NCI-H128 (cell line): Measurements from ENCODE around the gene MMEL1.

Experiments
- DNase-seq: peaks from one replicate; lab custom pipeline; 2025; ENCODE audit not compliant: unreplicated experiment; lab: John Stamatoyannopoulos, UW

Gene MMEL1

DNA sequence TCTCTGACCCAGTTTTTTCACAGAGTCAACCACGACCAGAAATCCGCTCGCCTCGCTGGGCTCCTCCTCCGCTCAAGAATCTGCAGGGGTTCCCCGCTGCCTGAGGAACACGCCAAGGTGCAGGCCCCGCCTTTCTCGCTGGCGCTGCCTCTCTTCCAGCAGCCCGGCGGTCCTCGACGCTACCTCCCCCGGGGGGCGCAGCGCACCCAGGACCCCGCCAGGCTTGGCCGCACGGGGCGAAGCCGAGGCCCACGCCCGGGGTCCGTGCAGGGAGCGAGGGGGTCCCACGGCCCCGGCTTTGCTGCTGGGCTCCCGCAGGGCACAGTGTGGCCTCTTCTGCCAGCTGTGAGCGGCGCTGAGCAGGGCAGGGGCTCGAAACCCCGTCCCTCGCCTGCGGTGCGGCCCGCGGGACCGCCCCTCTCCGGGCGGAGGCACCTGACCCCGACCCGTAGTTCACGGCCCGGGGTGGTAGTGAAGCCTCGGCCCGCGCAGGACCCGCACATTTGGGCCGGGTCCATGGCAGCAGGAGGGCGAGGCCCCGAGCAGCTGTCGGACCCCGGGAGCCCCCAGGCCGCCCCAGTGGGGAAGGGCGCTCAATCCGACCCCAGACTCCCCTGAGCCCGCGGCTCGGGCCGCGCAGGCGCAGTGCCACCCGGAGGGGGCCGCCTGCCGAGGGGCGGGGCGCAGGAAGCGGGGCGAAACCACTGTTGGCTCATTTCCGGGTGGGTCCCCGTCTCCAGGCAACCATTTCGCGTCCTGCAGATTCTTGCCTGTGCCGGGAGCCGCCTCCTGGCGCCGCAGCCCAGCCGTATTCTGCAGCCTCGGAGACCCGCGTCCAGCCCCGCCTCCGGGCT, 10.0 kb upstream of the MMEL1 start:
- DNase-seq: peak; percentile 88

DNA sequence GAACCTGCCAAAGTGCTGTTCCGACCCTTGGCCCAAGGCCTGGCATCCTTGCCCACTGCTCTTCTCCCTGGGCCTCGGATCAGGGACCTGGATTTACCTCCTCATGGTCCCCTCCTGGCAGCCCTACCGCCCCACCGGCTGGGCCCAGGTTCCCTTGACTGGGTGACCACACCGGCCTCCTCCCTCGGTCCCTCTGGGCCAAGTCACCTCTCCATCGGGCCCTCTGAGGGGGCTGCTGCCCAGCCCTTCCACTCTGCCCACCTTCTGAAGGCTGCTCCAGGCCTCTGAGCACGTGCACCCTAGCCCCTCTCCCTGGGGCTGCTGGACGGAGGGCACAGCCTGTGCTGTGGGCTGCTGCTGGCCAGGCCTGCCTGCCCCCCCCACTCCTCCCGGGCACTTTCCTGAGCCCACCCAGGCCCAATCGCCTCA, 9.3 kb upstream of the MMEL1 start:
- no peak for DNase-seq

DNA sequence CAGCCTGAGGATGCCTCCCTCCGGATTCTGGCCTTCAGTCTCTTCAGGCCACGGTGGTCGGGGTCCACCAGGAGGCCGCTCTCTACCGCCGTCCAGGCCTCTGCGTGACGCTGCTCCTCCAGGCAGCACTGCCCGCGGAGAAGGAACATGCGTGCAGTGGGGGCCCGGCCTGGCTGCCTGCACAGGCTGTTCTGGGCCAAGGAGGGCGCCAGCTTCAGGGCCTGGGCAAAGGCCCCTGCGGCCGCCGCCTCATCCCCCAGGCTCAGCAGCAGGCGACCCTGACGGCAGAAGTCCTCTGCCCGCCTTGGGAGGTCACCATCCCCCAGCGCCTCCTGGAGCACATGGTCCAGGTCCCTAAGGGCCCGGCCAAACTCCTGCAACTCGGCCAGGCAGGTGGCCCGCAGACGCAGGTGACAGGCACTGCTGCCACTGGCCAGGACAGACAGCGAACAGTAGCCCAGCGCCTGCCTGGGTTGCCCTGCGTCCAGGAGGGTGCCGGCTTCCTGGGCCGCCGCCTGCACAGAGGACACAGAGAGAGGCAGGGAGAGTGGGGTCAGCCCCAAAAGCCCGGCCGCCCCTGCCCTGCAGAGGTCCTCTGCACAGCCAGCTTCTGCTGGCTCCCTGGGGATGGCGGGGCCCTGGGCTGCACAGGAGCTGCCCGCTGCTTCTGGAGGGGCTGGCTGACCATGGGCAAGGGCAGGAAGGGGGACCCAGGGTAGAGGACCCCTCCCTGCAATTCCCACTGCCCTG, 8.7 kb upstream of the MMEL1 start:
- no peak for DNase-seq

DNA sequence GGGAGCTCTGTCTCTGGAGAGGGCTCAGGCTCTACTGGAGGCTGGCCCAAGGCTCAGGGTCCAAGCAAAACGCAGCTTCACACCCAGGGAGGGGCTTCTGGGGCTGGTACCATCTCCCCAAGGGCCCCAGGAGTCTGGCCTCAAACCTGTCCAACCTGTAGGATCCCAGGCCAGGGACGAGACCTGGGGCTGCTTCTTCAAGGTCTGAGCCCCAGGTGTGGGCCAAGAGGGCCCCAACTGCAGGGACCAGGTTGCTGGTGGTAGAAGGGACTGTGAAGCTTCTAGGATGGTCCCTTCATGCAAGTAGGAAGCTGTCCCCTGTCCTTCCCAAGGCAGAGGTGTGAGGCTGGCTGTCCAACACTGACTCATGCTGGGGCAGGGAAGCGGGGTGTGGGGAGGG, 7.8 kb upstream of the MMEL1 start:
- no peak for DNase-seq

DNA sequence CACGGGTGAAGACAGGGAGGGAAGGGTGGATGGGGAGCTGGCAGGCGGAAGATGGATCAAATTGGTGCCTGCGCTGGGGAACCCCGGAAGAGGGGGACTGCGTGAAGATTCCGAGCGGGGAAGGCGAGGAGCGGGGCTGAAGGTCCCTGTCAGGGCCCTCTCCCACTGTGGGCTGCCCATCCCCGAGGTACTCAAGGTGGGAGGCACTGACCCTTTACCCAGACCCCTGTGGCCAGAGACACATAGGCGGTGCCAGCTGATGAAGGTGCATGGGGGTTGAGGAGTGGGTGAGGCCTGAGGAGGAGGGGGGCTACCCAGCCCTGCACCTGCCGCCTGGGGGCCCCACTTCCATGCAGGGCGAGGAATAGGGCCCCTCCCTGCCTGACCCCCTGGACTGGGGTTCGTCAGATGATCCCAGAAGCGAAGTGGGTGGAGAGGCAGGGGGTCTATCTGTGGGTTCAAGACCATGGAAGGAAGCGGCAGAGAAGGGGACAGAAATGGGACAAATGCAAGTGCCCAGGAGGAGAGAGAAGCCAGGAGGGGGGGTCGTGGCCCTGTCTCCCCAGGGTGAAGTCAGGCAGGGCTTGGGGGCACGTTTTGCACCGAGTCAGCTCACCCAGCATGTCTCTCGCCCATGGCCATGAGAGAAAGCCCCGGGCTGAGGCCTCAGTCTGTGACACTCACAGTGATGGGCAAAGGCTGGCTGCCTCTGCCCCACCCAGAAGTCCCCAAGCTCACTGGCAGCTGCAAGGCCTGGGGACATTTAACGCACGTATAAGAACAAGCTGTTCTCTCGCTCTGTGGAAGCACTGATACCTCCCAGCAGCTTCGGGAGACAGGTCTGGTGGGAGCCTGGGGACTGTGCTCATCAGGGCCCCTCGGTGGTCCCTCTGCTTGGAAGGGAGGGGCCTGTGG, 7.0 kb upstream of the MMEL1 start:
- DNase-seq: no peak

DNA sequence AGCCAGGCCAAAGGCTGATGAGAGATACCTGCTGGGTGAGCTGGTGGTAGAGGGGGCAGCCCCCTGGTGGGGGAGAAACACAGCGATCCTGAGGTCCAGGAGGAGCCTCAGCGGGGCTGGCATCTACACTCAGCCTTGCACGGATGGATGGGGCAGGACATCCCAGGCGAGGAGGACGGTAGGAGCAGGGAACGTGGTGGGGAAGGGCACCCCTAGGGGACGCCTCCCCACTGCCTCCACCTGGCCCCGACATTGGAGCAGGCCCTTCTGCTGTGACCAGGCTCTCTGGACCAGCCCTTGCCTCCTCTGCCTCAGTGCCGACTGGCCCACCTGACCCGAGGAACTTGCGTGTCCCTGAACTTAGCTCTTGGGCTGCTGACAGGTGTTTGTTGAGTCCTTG, 6.4 kb upstream of the MMEL1 start:
- no peak for DNase-seq

DNA sequence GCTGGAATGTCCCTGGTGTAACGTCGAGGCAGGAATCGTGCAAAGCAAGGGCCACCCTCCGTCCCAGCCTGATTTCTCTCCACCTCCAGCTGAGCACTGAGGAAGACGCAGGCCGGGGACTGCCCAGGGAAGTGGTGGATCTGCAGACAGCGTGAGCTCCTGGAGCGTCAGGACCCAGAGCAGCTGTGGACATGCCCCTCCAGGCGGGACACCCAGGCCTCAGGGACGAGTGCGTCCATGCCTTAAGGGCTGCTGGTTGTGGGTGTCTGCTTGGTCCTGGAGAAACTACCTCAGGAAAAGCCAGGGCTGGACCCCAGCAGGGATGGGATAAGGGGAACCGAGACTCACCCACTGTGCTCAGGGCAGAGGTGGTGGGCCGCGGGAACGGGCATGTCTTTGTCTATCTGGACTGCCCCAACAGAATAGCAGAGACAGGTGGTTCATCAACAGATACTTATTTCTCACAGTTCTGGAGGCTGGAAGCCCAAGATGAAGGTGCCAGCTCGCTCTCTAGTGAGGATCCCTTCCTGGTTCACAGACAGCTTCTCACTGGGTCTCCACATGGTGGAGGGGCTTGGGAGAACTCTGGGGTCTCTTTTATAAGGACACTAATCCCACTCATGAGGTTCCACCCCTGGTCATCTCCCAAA, 5.8 kb upstream of the MMEL1 start:
- DNase-seq: no peak

DNA sequence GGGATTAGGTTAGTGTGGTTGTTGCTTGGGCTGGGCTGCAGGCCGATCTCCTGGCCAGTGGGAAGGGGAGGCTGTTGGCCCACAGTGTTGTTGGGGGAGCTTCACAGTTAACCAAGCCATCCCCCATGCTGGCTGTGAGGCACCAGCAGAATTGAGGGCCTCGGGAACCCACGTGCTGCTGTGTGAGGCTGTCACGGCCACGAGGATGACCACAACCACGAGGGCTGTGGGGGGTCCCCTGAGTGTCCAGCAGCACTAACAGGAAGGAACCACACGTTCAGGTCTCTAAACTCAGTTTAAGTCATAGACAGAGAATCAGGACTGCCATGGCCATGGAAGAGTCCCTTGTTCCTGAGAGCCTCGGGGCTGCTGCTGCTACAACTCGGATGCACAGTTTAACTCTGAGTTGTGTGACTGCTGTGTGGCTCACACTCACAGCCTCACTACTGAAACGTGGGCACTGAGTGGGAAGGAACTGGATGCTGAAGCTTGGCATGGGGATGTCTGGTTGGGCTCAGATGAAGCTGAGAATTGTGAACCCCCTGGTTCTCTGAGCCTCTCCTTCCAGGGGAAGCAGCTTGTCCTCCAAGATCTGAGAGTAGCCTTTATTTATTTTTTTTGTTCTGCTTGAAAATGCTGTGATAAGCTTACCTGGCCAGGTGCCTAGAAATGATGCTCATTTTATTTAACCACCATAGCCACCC, 4.8 kb upstream of the MMEL1 start:
- no peak for DNase-seq

DNA sequence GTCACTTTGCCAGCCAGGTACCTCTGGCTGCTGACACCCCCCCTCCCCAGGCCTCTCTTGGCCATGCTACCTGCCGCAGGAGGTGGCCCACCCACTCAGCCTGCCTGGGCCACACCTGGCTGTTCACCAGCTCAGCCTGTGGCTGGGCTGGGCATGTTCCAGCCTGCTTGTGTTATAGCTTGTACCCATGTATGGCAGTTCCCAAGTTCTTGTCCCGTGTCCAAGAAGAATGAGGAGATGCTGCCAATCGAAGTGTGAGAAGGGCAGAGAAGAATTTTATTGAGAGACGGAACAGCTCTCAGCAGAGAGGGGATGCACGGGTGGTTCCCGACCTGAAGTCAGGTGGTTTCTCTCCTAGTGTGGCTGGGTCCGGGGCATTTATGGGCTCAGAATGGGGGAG, 3.9 kb upstream of the MMEL1 start:
- DNase-seq: no peak

DNA sequence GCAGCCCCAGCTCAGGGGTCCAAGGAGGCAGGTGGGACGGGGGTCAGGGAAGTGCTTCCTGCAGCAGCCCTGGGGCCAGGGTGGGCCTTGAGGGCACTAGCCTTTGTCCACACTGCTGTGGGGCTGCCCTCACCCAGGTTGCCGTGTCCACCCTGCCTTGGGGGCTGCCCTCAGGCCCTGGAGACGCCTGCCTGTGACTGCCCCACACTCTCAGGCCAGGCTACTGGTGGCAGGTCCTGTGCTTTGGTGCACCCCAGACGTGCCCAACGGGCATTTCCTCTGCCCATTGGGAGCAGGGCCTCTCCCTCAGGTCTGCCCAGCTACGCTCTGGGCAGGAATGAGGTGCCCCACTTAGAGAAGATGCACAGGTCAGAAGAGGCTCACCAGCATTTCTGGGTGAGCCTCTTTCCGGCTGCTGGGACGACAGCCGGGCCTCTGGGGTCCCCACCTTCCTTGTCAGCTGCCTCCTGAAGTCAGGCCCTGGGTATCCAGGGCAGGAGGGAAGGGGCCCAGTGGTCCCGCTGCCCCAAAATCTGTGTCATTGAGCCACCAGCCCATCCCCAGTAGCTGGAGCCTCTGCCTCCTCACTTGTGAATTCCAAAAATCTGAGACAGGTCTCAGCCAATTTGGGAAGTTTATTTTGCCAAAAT, 2.7 kb upstream of the MMEL1 start:
- no peak for DNase-seq

DNA sequence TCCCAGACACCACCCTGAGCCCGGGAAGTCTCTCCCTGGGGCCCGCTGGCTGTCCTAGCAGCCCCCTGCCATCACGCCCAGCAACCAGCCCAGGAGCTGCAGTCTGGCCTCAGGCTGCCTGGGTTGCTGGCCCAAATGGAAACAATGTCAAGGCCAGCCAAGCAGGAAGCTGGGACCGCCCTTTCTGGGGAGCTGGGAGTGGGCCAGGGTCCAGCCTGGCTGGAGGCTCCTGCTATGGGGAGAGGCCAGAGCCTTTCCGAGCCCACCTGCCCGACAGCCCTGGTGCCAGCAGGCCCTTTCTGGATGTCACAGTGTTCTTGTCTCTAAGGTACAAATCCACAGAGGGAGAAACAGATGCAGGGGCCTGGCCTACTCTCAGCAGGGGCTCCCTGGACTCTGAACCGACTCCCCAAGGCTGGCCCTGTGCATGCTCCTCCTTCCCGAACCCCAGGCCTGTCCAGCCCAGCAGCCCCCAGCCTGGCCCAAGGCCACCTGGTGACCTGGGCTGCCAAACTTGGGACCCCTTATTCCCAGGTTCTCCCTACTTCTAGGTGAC, 1.2 kb upstream of the MMEL1 start:
- no peak for DNase-seq

DNA sequence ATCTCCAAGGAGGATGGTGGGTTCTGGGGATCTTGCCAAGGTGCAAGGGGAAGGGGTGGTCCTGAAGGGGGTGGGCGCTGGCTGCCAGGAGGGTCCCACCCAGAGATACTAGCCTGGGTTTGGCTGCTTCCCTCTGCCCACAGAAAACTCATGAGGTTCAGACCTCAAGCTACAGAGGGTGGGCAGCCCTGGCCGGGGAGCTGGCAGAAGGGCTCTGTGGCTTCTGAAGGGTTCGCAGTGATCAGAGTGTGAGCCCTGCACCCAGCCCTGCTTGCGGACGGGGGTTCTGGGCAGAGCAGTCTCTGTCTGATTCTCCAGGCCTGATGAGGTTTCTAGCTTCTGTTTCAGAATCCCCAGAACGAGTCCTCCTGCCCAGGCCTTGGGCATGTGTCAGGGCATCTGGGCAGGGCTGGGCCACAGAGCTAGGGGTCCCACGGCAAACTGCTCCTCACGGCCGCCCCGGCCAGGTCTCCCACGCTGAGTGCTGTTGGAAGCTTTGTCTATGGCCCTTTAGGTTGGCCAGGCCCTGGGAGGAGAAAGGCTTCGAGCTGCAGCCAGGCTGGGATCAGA, 635 bp upstream of the MMEL1 start:
- no peak for DNase-seq

DNA sequence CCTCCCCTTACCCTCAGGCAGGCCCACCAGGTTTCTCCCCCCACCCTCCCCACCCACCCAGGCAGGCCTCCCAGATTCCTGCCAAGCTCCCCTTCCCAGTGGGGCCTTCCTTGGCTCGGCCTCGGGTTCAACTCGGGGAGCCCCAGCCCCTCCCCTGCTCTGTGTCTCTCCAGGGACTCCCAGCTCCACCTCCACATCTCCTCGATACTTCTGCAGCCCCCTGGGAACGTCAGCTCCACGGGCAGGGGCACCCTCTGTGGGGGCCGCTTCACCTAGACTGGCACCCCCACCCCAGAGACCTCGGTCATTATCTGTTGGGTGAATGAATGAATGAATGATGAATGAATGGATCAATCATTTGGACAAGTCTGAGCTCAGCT, 775 bp downstream of the MMEL1 start:
- DNase-seq: no peak

DNA sequence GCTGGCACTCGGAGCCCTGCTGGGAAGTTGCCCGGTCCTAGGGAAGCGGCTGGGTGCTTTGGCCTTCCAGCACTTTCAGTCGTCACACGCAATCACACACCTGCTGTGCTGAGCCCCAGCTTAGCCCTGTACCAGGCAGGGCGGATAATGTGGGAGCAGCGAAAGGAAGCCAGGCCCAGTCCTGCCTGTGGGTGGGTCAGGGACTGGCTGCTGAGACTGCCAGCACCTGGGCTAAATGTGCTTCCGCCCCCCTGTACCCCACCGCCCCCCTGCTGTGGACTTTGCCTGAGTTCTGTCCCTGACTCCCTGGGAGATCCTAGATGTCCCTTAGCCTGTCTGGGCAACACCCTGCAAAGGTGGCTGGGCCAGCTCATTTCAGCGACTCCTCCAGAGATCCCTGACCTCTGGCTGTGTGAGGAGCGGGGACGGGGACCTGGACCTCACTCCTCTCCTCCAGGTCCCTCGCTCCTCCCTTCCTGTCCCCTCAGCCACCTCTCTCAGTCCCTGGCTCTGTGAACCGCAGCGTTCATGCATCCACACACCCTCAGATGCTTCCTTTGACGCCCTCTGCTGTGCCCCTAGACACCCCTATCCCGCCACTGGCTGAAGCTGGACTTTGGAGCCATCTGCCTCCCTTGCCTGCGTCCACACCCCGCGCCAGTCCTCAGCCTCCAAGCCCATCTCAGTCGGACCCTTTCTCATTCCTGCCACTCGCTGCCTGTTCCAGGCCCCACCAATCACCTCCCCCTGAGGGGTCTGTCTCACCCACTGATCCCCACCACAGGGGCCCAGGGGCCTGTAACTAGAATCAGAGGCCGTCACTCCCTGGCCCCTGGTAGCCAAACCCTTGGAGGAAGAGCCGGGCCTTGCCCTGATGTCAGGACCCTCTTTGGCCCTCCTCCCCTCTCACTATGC, 1.4 kb downstream of the MMEL1 start:
- DNase-seq: no peak

DNA sequence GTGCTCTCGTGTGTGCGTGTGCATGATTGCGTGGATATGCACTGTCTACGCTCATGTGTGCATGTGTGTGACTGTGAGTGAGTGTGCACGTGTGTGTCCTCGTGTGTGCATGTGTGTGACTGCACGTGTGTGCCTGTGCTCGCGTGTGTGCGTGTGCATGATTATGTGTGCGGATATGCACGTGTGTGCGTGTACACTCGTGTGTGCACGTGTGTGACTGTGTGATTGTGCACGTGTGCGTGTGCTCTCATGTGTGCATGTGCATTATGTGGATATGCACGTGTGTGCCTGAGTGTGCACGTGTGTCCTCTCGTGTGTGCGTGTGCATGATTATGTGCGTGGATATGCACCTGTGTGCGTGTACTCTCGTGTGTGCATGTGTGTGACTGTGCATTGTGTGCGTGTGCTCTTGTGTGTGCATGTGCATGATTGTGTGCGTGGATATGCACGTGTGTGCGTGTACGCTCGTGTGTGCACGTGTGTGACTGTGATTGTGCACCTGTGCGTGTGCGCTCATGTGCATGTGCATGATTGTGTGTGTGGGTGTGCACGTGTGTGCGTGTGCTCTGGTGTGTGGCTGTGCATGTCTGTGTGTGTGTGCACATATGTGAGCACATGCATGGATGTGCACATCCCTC, 2.2 kb downstream of the MMEL1 start:
- DNase-seq: no peak

DNA sequence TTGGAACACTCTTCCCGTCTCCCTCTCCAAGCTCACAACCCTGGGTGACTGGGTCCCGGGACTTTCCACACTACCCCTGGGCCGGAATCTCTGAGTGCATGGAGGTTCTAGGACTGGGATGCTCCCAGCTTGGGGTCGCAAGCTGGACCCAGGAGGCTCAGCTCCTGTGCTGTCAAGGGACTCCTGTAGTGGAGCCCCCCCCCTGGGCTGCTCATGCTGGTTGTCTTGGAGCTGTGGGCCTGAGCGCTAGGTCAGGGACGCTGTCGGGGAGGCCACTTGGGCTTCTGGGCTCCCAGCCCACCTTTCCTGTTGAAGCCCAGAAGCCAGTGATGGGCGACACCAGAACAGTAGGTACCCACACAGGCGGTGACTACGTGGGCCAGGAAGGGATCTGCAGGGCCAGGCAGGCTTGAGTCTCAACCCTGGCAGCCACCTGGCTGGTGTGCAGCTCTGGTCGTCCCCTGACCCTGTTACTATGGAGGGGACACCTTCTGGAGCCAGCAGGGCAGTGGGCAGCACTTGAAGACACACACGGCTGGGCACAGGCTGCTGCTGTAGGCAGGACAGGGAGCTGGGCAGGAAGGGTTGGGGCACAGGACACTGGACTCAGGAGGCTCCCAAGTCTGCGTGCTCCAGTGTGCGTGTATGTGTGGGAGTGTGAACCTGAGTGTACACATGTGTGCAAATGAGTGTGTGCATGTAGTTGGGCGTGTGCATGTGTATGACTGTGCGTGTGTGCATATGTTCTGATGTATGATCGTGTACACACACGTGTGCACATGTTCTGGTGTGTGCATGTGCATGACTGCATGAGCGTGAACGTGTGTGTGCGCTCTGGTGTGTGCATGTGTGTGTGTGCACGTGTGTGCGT, 3.0 kb downstream of the MMEL1 start:
- no peak for DNase-seq
